ENCODE results near the gene SLC25A5.

GRCh38 chrX:119497185-119497584, 28.9 kb downstream of the SLC25A5 start:
- TF ChIP-seq POLR2A (IDR thresholded peaks at IDR 0.05; ENCODE audit: low read length) (no peak), GATA1 (IDR thresholded peaks at IDR 0.05; ENCODE audit: low read depth, low read length) (no peak)
